HCT116 (cell line): Measurements from ENCODE around the gene NEO1. TPM values are rescaled to one million over a fixed set of nuclear protein-coding genes. Genes with fewer than 3 reads are reported as not detected.

Source experiments
- ATAC-seq: fragments of 200-7000 bp; cut with Tn5 transposase; 2 replicates; pipeline ENCODE4 v1.9.1; 2020; ENCODE audit warnings: mild to moderate bottlenecking, moderate library complexity
- BruUV-seq: library from RNA; stranded (reverse); fragments of 400-500 nt; replicated peaks from 2 replicates; lab custom pipeline; 2021; lab: Mats Ljungman, UMichigan
- CTCF ChIA-PET: fragments of 300-600 bp; sonication (Branson Sonifier 250); formaldehyde crosslinking; loops from one replicate; lab custom pipeline; 2021; ENCODE audit warnings: antibody characterized with exemption; lab: Charles Lee
- POLR2A ChIA-PET: fragments of 300-600, 350-600 bp; sonication (Branson Sonifier 250); formaldehyde crosslinking; loops from one replicate; lab custom pipeline; 2021; ENCODE audit warnings: antibody characterized with exemption; lab: Charles Lee
- RAD21 ChIA-PET, 2 experiments: fragments of 300-600 bp; sonication (Branson Sonifier 250); formaldehyde crosslinking; loops; one replicate each; lab custom pipeline; 2023; ENCODE audit warnings: low total read pairs in 2 of 2; ENCODE audit not compliant: uncharacterized antibody in 2 of 2, unreplicated experiment in 2 of 2, low non-redundant PET in 1 of 2; lab: Charles Lee
- DNase-seq: peaks from one replicate; pipeline ENCODE4 v3.0.0-alpha.2; 2010; ENCODE audit warnings: low read depth, low spot score
- H2AFZ ChIP-seq: fragments of 200-600 bp; shearing (Covaris generic), sonication (generic); 2 replicates; pipeline ENCODE4 v1.6.1; 2017; ENCODE audit warnings: low read depth, mixed run types, mixed read lengths, antibody characterized with exemption, low read length; ENCODE audit not compliant: poor library complexity, severe bottlenecking
- H3K27ac ChIP-seq: 2 replicates; pipeline ENCODE4 v1.5.1; 2012; ENCODE audit warnings: low read depth, low read length
- H3K27me3 ChIP-seq: fragments of 200-600 bp; sonication (generic); 2 replicates; pipeline ENCODE4 v1.6.1; 2016; ENCODE audit warnings: mixed run types, low read length, mixed read lengths; ENCODE audit not compliant: insufficient read depth
- H3K36me3 ChIP-seq, 2 experiments: fragments of 200-500 bp in 1 of 2; fragments of 200-600 bp in 1 of 2; sonication (Bioruptor generic) in 1 of 2; sonication (generic) in 1 of 2; 2 replicates each; pipeline versions ENCODE4 v1.5.1 to v1.6.1; 2014 to 2016; ENCODE audit warnings: low read length in 2 of 2, inconsistent platforms in 1 of 2, mixed read lengths in 1 of 2, mixed run types in 1 of 2; ENCODE audit not compliant: insufficient read depth in 2 of 2, control insufficient read depth in 1 of 2
- H3K4me1 ChIP-seq, 2 experiments: fragments of 200-600 bp in 1 of 2; sonication (generic) in 1 of 2; 2 replicates each; pipeline versions ENCODE4 v1.5.1 to v1.6.1; 2012 to 2017; ENCODE audit warnings: low read length in 2 of 2, inconsistent platforms in 1 of 2, mild to moderate bottlenecking in 1 of 2, mixed read lengths in 1 of 2, mixed run types in 1 of 2, moderate library complexity in 1 of 2; ENCODE audit not compliant: insufficient read depth in 2 of 2, control insufficient read depth in 1 of 2
- H3K4me2 ChIP-seq: fragments of 200-600 bp; sonication (generic); 2 replicates; pipeline ENCODE4 v1.6.1; 2017; ENCODE audit warnings: mixed run types, low read length, mixed read lengths
- H3K4me3 ChIP-seq, 2 experiments: fragments of 200-600 bp in 1 of 2; sonication (generic) in 1 of 2; replicated peaks in 1 of 2; 2 replicates each; pipeline ENCODE4 v1.5.1; 2011 to 2016; ENCODE audit warnings: low read length in 2 of 2, control low read depth in 1 of 2, low read depth in 1 of 2, mild to moderate bottlenecking in 1 of 2, mixed read lengths in 1 of 2, mixed run types in 1 of 2
- H3K79me2 ChIP-seq: fragments of 200-600 bp; sonication (generic); 2 replicates; pipeline ENCODE4 v1.6.1; 2017; ENCODE audit warnings: mild to moderate bottlenecking, mixed run types, low read length, moderate library complexity, mixed read lengths; ENCODE audit not compliant: insufficient read depth
- H3K9ac ChIP-seq: fragments of 200-600 bp; sonication (generic); 2 replicates; pipeline ENCODE4 v1.6.1; 2016; ENCODE audit warnings: low read length, mixed read lengths
- H3K9me2 ChIP-seq: fragments of 200-600 bp; sonication (generic), shearing (Covaris generic); 2 replicates; pipeline ENCODE4 v1.6.1; 2017; ENCODE audit warnings: mixed run types, mild to moderate bottlenecking, moderate library complexity; ENCODE audit not compliant: insufficient read depth
- H3K9me3 ChIP-seq, 2 experiments: fragments of 200-500 bp in 1 of 2; fragments of 200-600 bp in 1 of 2; sonication (Bioruptor generic) in 1 of 2; sonication (generic) in 1 of 2; 2 replicates each; pipeline ENCODE4 v1.6.1; 2014 to 2017; ENCODE audit warnings: low read length in 2 of 2, mixed read lengths in 2 of 2, inconsistent platforms in 1 of 2, low read depth in 1 of 2, mild to moderate bottlenecking in 1 of 2, mixed run types in 1 of 2, moderate library complexity in 1 of 2; ENCODE audit not compliant: control insufficient read depth in 1 of 2, insufficient read depth in 1 of 2
- H4K20me1 ChIP-seq: fragments of 200-600 bp; sonication (generic), shearing (Covaris generic); 2 replicates; pipeline ENCODE4 v1.6.1; 2017; ENCODE audit warnings: mixed run types, mild to moderate bottlenecking, moderate library complexity; ENCODE audit not compliant: insufficient read depth
- ATF3 ChIP-seq: IDR thresholded peaks from 2 replicates; pipeline ENCODE4 v1.6.1; 2012
- CEBPB ChIP-seq: IDR thresholded peaks from 2 replicates; pipeline ENCODE4 v1.6.1; 2012; ENCODE audit warnings: low read depth
- EGR1 ChIP-seq: IDR thresholded peaks from 2 replicates; pipeline ENCODE4 v1.6.1; 2012; ENCODE audit warnings: low read depth
- EZH2 ChIP-seq: fragments of 200-600 bp; sonication (generic); IDR thresholded peaks from 2 replicates; pipeline ENCODE4 v1.6.1; 2017; ENCODE audit warnings: antibody characterized with exemption, mixed run types
- POLR2A ChIP-seq: IDR thresholded peaks from 2 replicates; pipeline ENCODE4 v1.7.0; 2011; ENCODE audit warnings: borderline replicate concordance; ENCODE audit not compliant: insufficient read depth, insufficient read length; ENCODE audit errors: extremely low read depth
- REST ChIP-seq: IDR thresholded peaks from 2 replicates; pipeline ENCODE4 v1.6.1; 2012; ENCODE audit warnings: low read depth
- SIN3A ChIP-seq: IDR thresholded peaks from 2 replicates; pipeline ENCODE4 v1.6.1; 2012; ENCODE audit warnings: low read depth
- SRF ChIP-seq: IDR thresholded peaks from 2 replicates; pipeline ENCODE4 v1.6.1; 2012; ENCODE audit warnings: low read depth
- YY1 ChIP-seq: IDR thresholded peaks from 2 replicates; pipeline ENCODE4 v1.6.1; 2011; ENCODE audit warnings: low read length, low read depth, moderate library complexity, mild to moderate bottlenecking; ENCODE audit not compliant: insufficient replicate concordance; ENCODE audit errors: extremely low read depth
- ZBTB33 ChIP-seq: IDR thresholded peaks from 2 replicates; pipeline ENCODE4 v1.6.1; 2011; ENCODE audit warnings: mild to moderate bottlenecking, low read length, moderate library complexity; ENCODE audit not compliant: insufficient replicate concordance; ENCODE audit errors: extremely low read depth
- ZFX ChIP-seq: fragments of 450-650 bp; IDR thresholded peaks from 2 replicates; pipeline ENCODE4 v1.6.1; 2017
- ZNF274 ChIP-seq: fragments of 200-500 bp; sonication (Bioruptor generic); IDR thresholded peaks from 2 replicates; pipeline ENCODE4 v1.6.1; 2014; ENCODE audit warnings: mild to moderate bottlenecking, low read depth, low read length, inconsistent platforms
- intact Hi-C: fragments of 100-400 bp; cut with micrococcal nuclease; formaldehyde crosslinking; loops from 2 replicates; pipeline ENCODE4 v1.10.0; 2022
- total RNA-seq: library from RNA; stranded (reverse); gene quantifications from one replicate; pipeline ENCODE4 v1.2.1, GENCODE V29; 2021; ENCODE audit not compliant: unreplicated experiment

Gene NEO1
- total RNA-seq, 1 experiment from 2014 or later = 30.0 TPM

- no peaks in the 10 kb centered on the region for H3K4me1 ChIP-seq
- intact Hi-C loops = no loop called here
- ChIA-PET CTCF (no interaction called here), RAD21 (no interaction called here), POLR2A (no interaction called here)
- no peaks in the 10 kb centered on the region for H3K79me2 ChIP-seq
- TF ChIP-seq ATF3 (no peak), SIN3A (no peak), YY1 (no peak), ZFX (no peak), REST (no peak), ZBTB33 (no peak), SRF (no peak), ZNF274 (no peak), EZH2 (no peak), EGR1 (no peak), CEBPB (no peak), POLR2A (no peak)
- no peak overlapping the region for H2AFZ ChIP-seq
- no peak for ATAC-seq
- no peaks in the 10 kb centered on the region for H4K20me1 ChIP-seq
- H3K27me3 ChIP-seq = no peaks in the 10 kb centered on the region
- no peak overlapping the region for H3K9ac ChIP-seq
- H3K4me2 ChIP-seq = no peak overlapping the region
- H3K27ac ChIP-seq = no peak overlapping the region
- no peak for DNase-seq
- no peaks in the 10 kb centered on the region for H3K36me3 ChIP-seq
- H3K4me3 ChIP-seq = no peak overlapping the region
- H3K9me3 ChIP-seq = peaks cover 0 to 4% of the 10 kb centered on the region in 2 experiments; a peak in 2 of 4 replicates
- H3K9me2 ChIP-seq = no peaks in the 10 kb centered on the region
- no TSS peak for BruUV-seq
Observed at GRCh38 chr15:73153024-73153423, 100.8 kb downstream of the NEO1 start.
